Colonic mucosa (tissue), 4 donors: Measurements from ENCODE around the gene PKD1. TPM values are rescaled to one million over a fixed set of nuclear protein-coding genes. Genes with fewer than 3 reads are reported as not detected.

Experiments
- DNase-seq: peaks from one replicate; pipeline ENCODE4 v3.0.0-alpha.2; 2020
- H3K27ac ChIP-seq: fragments of 200-600 bp; one replicate; pipeline ENCODE4 v1.8.0; 2021
- H3K27me3 ChIP-seq: fragments of 200-600 bp; one replicate; pipeline ENCODE4 v1.8.0; 2021
- H3K36me3 ChIP-seq: fragments of 200-600 bp; one replicate; pipeline ENCODE4 v1.8.0; 2021
- H3K4me1 ChIP-seq: fragments of 200-600 bp; one replicate; pipeline ENCODE4 v1.8.0; 2021; ENCODE audit warnings: mild to moderate bottlenecking
- H3K4me3 ChIP-seq: fragments of 200-600 bp; one replicate; pipeline ENCODE4 v1.8.0; 2021
- H3K9ac ChIP-seq, 2 donors: one replicate each; pipeline ENCODE4 v1.7.0; 2013; ENCODE audit warnings: control low read depth in 2 of 2, low read depth in 2 of 2, low read length in 2 of 2
- H3K9me3 ChIP-seq: fragments of 200-600 bp; one replicate; pipeline ENCODE4 v1.8.0; 2021
- intact Hi-C: fragments of 100-400 bp; cut with DNase I; formaldehyde crosslinking; loops from one replicate; pipeline ENCODE4 v1.14.1; 2022
- total RNA-seq, 2 donors: library from RNA; stranded (reverse); fragmentation: NEBNext Ultra II Directional in 1 of 2; extraction: Animal tissue kit (Norgen Biotek cat#: 25700) in 1 of 2; gene quantifications; one replicate each; pipeline ENCODE4 v1.2.1, GENCODE V29; 2021
- TF ChIP-seq, protein P1 (sequence below): fragments of 200-600 bp; IDR thresholded peaks from one replicate; pipeline ENCODE4 v1.8.0; 2022; ENCODE audit warnings: antibody characterized with exemption, mild to moderate bottlenecking
- donor health status: healthy.
- donor health status: DM: no; HTN: no; CAD: no.
- donor health status: DM: no; HTN: no; CAD: no.

PKD1 gene
- total RNA-seq, 2 donors from 2014 or later: 48.2 to 83.5 TPM

DNA sequence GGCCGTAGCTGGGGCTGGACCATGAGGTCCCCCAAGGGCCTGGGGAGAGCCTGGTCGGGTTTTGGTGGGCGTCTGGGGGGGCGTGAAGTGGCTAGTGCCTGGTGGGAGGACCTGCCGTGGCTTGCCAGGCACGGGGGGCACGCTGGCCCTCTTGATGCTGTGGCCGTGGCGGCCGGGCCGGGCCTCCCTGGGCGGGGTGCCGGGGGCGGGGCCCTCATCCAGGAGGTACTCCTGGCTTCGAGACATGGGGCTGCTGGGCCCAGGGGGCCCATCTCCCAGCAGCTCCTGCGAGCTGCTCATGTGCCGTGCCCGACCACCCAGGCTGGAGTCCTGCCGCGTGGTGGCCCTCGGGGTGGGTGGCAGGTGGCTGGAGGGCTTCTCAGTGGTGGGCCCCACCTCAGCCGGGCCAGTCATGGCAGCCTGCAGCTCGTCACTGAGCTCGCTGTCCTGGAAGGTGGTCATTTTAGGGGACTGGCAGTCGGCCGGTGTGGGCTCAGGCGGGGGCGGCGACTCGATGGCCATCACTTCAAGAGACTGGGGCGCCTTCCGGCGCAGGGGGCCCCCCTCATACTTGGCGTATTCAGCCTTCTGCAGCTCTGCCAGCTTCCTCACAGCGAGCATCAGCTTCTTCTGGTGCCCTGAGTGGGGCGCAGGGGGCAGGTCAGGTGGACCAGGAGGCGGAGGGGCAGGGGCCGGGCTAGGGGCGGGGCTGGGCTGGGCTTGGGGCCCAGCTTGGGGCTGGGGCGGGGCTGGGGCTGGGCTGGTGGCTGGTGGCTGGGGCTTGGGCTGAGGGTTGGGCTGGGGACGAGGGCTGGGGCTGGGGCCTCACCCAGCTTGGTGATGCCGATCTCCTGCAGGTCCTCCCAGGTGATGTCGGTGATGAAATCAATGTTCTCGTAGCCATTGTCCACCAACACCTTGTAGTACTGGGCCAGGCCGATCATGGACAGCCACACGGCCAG is 45.5 kb upstream of the PKD1 start:
- TF ChIP-seq, protein P1, sequence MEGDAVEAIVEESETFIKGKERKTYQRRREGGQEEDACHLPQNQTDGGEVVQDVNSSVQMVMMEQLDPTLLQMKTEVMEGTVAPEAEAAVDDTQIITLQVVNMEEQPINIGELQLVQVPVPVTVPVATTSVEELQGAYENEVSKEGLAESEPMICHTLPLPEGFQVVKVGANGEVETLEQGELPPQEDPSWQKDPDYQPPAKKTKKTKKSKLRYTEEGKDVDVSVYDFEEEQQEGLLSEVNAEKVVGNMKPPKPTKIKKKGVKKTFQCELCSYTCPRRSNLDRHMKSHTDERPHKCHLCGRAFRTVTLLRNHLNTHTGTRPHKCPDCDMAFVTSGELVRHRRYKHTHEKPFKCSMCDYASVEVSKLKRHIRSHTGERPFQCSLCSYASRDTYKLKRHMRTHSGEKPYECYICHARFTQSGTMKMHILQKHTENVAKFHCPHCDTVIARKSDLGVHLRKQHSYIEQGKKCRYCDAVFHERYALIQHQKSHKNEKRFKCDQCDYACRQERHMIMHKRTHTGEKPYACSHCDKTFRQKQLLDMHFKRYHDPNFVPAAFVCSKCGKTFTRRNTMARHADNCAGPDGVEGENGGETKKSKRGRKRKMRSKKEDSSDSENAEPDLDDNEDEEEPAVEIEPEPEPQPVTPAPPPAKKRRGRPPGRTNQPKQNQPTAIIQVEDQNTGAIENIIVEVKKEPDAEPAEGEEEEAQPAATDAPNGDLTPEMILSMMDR: no peak
- Histone ChIP-seq H3K9ac (no peak overlapping the region), H3K4me1 (no peaks in the 10 kb centered on the region), H3K4me3 (no peak overlapping the region), H3K9me3 (no peaks in the 10 kb centered on the region), H3K27me3 (no peaks in the 10 kb centered on the region), H3K27ac (no peak overlapping the region), H3K36me3 (no peaks in the 10 kb centered on the region)
- intact Hi-C loops: no loop called here
- DNase-seq: no peak

GRCh38 chr16:2180461-2180860 is 44.8 kb upstream of the PKD1 start:
- intact Hi-C loops: no loop called here

DNA sequence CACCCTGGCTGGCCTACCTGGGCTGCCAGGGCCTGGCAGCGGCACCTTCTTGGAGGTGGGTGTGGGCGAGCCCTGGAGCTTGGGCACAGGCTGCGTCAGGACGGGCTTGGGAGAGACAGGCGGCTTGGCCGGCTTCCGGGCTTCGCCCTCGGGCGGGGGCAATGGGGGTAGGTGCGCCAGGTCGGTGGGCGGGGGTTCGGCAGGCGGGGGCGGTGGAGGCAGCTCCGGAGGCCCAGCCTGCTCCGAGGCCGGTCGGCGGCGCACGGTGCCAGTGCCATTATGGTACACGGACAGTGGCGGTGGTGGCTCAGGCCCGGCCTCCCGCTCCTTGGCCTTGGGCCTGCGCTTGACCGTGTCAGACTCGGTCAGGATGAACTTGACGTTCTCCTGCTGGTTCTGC is 43.9 kb upstream of the PKD1 start:
- no peaks in the 10 kb centered on the region for H3K27me3 ChIP-seq
- H3K4me1 ChIP-seq: no peaks in the 10 kb centered on the region
- no peak overlapping the region for H3K27ac ChIP-seq
- no peaks in the 10 kb centered on the region for H3K36me3 ChIP-seq
- intact Hi-C loops: no loop called here
- TF ChIP-seq, protein P1: no peak
- H3K9me3 ChIP-seq: no peaks in the 10 kb centered on the region
- no peak overlapping the region for H3K4me3 ChIP-seq
- H3K9ac ChIP-seq: no peak overlapping the region
- DNase-seq: no peak

More at GRCh38 chr16:2180461-2180860, 44.8 kb upstream of the PKD1 start:
- H3K27ac ChIP-seq: no peak overlapping the region
- H3K9ac ChIP-seq: no peak overlapping the region
- TF ChIP-seq, protein P1: no peak
- H3K36me3 ChIP-seq: no peaks in the 10 kb centered on the region
- no peaks in the 10 kb centered on the region for H3K9me3 ChIP-seq
- no peak overlapping the region for H3K4me3 ChIP-seq
- no peaks in the 10 kb centered on the region for H3K27me3 ChIP-seq
- no peak for DNase-seq
- no peaks in the 10 kb centered on the region for H3K4me1 ChIP-seq

GRCh38 chr16:2179107-2179501 is 43.4 kb upstream of the PKD1 start:
- Histone ChIP-seq H3K27ac (no peak overlapping the region), H3K27me3 (no peaks in the 10 kb centered on the region), H3K9me3 (no peaks in the 10 kb centered on the region), H3K4me3 (no peak overlapping the region), H3K36me3 (peaks cover 4% of the 10 kb centered on the region), H3K4me1 (no peaks in the 10 kb centered on the region), H3K9ac (no peak overlapping the region)
- DNase-seq: no peak
- intact Hi-C loops: no loop called here
- TF ChIP-seq, protein P1: no peak

GRCh38 chr16:2178321-2179106 is 42.8 kb upstream of the PKD1 start:
- H3K27ac ChIP-seq: no peak overlapping the region
- no peak overlapping the region for H3K9ac ChIP-seq
- no peaks in the 10 kb centered on the region for H3K27me3 ChIP-seq
- H3K36me3 ChIP-seq: peaks cover 10% of the 10 kb centered on the region
- no peaks in the 10 kb centered on the region for H3K4me1 ChIP-seq
- peak; percentile 45 for DNase-seq
- H3K9me3 ChIP-seq: no peaks in the 10 kb centered on the region
- no peak overlapping the region for H3K4me3 ChIP-seq
- intact Hi-C loops: no loop called here
- TF ChIP-seq, protein P1: no peak
